GM21576 (cell line): ENCODE results near the gene CHD8.
"Not testable (repeated sequence)": the region's sequence is repeated elsewhere in the genome, so short reads cannot be mapped to it uniquely, and the experiment has no call there.

Experiments used
- ATAC-seq: cut with Tn5 transposase; IDR thresholded peaks from one replicate; pipeline ENCODE4 v1.9.1; 2021; ENCODE audit warnings: mild to moderate bottlenecking, moderate library complexity; ENCODE audit not compliant: unreplicated experiment

Gene CHD8, protein sequence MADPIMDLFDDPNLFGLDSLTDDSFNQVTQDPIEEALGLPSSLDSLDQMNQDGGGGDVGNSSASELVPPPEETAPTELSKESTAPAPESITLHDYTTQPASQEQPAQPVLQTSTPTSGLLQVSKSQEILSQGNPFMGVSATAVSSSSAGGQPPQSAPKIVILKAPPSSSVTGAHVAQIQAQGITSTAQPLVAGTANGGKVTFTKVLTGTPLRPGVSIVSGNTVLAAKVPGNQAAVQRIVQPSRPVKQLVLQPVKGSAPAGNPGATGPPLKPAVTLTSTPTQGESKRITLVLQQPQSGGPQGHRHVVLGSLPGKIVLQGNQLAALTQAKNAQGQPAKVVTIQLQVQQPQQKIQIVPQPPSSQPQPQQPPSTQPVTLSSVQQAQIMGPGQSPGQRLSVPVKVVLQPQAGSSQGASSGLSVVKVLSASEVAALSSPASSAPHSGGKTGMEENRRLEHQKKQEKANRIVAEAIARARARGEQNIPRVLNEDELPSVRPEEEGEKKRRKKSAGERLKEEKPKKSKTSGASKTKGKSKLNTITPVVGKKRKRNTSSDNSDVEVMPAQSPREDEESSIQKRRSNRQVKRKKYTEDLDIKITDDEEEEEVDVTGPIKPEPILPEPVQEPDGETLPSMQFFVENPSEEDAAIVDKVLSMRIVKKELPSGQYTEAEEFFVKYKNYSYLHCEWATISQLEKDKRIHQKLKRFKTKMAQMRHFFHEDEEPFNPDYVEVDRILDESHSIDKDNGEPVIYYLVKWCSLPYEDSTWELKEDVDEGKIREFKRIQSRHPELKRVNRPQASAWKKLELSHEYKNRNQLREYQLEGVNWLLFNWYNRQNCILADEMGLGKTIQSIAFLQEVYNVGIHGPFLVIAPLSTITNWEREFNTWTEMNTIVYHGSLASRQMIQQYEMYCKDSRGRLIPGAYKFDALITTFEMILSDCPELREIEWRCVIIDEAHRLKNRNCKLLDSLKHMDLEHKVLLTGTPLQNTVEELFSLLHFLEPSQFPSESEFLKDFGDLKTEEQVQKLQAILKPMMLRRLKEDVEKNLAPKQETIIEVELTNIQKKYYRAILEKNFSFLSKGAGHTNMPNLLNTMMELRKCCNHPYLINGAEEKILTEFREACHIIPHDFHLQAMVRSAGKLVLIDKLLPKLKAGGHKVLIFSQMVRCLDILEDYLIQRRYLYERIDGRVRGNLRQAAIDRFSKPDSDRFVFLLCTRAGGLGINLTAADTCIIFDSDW (N-terminal part only)

DNA sequence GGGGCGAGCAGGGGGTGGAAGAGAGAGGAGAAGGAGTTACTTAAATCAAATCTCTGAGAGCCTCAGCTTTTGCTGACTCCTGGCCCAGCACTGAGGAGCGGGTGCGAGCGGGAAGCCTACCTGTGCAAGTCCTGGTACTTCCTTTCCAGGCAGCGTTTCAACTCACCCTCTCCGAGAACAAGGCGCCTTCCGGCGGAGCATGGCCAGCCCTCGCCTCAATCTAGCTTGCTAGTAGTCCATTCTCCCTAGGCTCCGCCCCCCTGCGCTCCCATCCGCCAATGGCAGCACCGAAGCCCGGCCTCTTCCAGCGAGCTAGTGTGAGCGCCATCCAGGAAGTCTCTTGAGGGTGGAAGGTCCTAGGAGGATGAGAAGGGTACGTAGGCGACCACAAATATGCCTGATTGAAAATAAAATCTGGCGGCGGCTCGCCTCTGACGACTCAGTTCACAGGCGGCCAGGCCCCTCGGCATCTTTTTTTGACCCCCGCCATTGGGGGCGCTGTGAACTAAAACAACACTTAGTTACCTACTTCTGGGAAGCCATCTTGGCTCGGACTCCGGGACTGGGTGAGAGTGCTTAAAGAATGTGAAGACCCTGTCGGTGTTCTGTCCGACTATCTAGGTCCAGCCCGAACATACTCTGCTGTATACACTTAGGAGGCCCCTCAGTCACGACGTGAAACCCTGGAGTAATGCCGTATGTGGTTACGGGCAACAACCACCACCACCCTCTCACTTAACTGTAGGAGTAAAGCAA lies at the start of gene CHD8:
TSS of gene CHD8 (minus strand) at position 212 of the 756 bp plus-strand sequence. CDS start 24,480 bp downstream, outside the sequence.
- ATAC-seq = peak; percentile 97

GRCh38 chr14:21505012-21505553 lies 49.2 kb upstream of the CHD8 start:
- ATAC-seq = peak; percentile 80

- no peak for ATAC-seq
Measured at GRCh38 chr14:21503376-21503775, 47.5 kb upstream of the CHD8 start.

GRCh38 chr14:21501568-21501967 lies 45.6 kb upstream of the CHD8 start:
- ATAC-seq = no peak

DNA sequence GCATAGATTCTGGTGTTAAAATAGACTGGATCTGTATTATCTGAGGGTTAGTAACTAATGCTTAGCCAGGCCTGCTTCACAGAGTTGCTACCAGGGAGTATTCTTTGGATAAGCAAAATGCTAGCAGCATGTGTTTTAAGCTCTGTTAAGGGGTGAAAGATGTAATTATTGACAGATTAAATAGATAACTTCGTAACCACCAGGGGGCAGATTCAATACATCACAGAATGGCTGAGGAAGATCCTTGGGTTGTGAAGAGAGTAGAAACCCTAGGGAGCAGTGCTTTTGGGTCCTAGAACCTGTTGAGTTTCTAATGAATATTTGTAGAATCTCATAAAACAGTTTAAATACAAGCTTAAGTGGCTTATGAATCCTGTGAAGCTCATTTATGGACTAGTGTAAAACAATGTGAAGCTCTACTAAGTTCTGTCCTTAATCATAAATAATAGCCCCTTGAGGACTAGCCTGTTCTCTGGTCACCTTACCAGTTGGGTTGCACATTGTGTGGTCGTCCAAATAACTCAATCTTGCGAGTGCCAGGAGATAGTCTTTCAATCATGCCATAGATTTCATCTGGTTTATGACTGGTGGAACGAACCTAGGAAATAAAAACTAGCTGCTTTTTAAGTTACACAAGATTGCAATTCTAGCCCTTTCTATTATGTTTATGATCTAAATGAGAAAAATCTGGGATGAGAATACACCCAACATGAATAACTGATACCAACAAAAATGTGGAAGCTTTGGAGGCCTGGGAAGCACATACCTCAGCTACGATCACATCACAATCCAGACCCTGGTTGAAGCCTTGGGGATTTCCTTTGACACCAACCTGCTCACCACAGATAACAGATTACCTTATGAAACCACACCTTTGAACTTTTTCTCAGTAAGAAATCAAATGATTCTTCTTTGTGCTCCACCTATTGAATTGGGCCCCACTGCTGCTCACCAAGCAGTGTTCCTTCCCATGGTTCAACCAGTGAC lies 42.9 kb upstream of the CHD8 start:
- ATAC-seq = no peak

DNA sequence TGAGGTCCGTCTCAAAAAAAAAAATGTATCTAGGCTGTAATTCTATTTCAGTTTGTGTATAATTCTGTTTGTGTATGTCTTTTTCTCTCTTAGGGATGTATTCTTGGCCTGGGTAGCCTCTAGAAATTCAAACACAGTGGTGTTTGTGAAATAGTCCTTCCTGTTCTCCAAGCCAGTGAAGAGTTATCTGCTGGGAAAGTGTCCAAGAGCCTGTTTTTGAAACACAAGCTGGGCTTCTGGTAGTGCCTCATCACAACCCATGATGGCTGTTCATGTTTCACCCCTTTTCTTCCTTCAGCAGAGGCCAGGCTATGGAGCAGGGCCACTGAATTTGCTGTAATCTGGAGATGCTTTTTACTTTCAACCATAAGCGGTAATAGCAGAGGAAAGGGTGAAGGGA lies 40.5 kb upstream of the CHD8 start:
- ATAC-seq = no peak

GRCh38 chr14:21494902-21495762 lies 39.2 kb upstream of the CHD8 start:
- no peak for ATAC-seq

DNA sequence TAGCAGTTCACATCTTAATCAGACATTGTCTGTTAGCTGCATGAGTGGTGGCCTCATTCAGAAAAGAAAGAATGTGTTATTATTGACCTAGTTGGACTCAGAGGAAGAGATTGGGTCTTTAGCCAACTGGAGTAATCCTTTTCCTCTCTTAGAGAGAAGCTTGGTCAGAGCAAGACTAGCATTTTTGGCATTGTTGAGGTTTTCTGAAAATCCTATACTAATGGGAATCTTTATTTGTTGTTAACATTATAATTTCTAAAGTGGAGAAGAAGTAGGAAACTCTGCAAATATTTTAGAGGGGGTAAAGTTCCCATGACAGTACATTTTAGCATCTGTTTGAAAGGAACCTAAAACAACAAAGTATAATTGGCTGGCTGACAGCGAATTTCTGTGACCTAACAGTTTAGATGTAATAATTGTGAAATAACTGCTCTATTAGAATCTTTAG lies 30.7 kb upstream of the CHD8 start:
- ATAC-seq = no peak

DNA sequence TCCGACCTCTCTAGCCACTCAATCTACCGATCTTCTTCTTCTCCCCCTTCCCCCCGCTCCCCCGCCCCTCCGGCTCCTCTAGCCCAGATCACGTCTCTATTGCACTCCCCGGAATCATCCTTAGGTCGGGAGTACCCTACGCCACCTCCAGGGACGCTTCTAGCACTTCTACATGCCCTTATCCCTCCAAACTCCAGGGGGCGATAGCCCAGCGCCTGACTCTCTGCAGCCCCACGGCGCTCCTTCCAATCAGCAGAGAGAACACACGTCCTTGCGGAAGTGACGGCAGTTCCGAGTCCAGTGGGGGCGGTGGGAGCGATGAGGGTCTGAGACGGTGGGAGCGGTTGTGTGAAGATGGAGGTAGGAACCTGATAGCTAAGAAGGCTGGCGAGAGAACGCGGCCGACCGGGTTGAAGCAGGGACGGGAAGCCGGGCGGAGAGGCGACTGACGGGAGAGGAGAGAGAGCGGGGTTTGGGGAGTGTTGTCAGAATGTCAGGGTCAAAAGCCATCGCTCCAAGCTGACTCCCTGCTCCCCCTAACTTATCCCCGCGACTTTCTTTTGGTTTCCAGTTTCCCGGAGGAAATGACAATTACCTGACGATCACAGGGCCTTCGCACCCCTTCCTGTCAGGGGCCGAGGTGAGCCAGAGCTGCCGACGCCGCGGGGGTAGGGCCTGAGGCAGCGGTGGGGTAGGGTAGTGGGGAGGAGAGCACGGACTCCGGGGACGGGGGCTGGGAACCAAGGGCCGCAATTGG lies 21.2 kb upstream of the CHD8 start, which contains the start of the genes RAB2B and TOX4:
TSS of gene RAB2B (minus strand) at position 35 of the 757 bp plus-strand sequence. CDS start 87 bp downstream, outside the sequence.
TSS of gene TOX4 (plus strand) at position 271 of the 757 bp plus-strand sequence. CDS start at position 355, 84 bp downstream.
- ATAC-seq = peak; percentile 99

DNA sequence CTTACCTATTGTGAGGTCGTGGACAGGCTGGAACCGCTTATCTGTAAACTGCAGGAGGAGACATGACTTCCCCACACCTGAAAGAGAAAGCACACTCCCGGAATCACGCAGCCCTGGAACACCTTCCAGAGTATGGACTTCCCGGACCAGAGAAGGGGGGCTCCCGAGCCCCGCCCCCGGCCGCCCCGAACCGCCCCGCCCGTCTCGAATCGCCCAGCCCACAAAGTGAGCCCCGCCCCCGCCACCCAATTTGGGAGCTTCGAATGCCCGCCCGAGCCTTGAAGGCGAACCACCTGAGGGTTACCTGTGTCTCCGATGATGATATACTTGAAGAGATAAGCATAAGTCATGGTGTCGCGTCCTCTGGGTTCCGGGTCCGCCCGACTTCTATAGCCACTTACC lies 20.6 kb upstream of the CHD8 start:
- ATAC-seq = no peak

- no peak for ATAC-seq
Measured at GRCh38 chr14:21475767-21476522, 20.0 kb upstream of the CHD8 start.

- ATAC-seq = no peak
Measured at GRCh38 chr14:21467616-21468015, 11.7 kb upstream of the CHD8 start.

- ATAC-seq = peak; percentile 17
Measured at GRCh38 chr14:21455592-21455911, 371 bp downstream of the CHD8 start.

GRCh38 chr14:21454843-21455544 lies 929 bp downstream of the CHD8 start:
- no peak for ATAC-seq

DNA sequence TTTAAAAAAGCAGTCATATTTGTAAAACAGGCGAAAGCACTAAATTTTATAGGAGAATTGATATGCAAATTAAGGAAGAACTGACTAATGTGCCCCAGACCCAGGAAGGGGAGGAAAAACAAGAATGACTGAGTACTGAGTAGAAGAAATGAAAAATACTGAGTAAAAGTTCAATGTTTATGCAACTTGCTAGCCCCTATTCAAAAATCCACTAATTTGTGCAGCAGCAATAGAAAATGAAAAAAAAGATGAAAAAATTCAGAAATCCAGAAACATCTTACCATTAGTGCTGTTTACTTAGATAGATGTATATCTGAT lies 6.1 kb downstream of the CHD8 start:
- peak; percentile 19 for ATAC-seq

DNA sequence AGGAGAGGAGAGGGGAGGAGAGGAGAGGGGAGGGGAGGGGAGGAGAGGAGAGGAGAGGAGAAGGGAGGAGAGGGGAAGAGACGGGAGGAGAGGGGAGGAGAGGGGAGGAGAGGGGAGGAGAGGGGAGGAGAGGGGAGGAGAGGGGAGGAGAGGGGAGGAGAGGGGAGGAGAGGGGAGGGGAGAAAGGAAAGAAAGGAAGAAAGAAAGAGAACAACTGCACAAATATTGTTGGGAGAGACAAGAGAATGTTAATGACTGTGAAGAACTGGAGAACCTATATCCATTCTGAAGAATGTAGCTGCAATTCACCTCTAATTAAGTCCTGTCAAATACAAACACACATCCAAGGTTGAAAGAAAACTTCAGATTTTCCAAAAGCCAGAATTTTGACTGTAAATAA lies 13.3 kb downstream of the CHD8 start:
- not testable (repeated sequence) for ATAC-seq
